HG03457 (cell line): ENCODE data around the gene SUPT6H.
"Not testable (repeated sequence)": the region's sequence is repeated elsewhere in the genome, so short reads cannot be mapped to it uniquely, and the experiment has no call there.

Experiments
- ATAC-seq: cut with Tn5 transposase; IDR thresholded peaks from one replicate; pipeline ENCODE4 v1.9.1; 2021; ENCODE audit warnings: moderate number of reproducible peaks; ENCODE audit not compliant: unreplicated experiment

Gene SUPT6H

GRCh38 chr17:28717578-28718332, 55.8 kb downstream of the SUPT6H start, which contains the start of gene RAB34:
RAB34 (minus strand) TSS chr17:28717868; CDS start chr17:28717266, 602 bp downstream.
- no peak for ATAC-seq

- ATAC-seq, result no peak
These were observed 56.5 kb downstream of the SUPT6H start for GRCh38 chr17:28718333-28719020.

- no peak for ATAC-seq
These were observed 57.0 kb downstream of the SUPT6H start for GRCh38 chr17:28719021-28719433.

- no peak for ATAC-seq
These were observed 58.4 kb downstream of the SUPT6H start for GRCh38 chr17:28720247-28720996.

GRCh38 chr17:28720997-28721329, 59.0 kb downstream of the SUPT6H start:
- ATAC-seq, result not testable (repeated sequence)

- no peak for ATAC-seq
These were observed 60.6 kb downstream of the SUPT6H start for GRCh38 chr17:28722417-28723158.

GRCh38 chr17:28723159-28723835, 61.3 kb downstream of the SUPT6H start:
- ATAC-seq, result no peak

GRCh38 chr17:28723836-28724499, 62.0 kb downstream of the SUPT6H start:
- not testable (repeated sequence) for ATAC-seq

- ATAC-seq, result no peak
These were observed 62.6 kb downstream of the SUPT6H start for GRCh38 chr17:28724500-28725165.

GRCh38 chr17:28725166-28725659, 63.2 kb downstream of the SUPT6H start:
- no peak for ATAC-seq

GRCh38 chr17:28725660-28726225, 63.7 kb downstream of the SUPT6H start:
- no peak for ATAC-seq

- no peak for ATAC-seq
These were observed 64.2 kb downstream of the SUPT6H start, which contains the start of gene TLCD1 for GRCh38 chr17:28726226-28726626. TLCD1 (minus strand) TSS chr17:28726233; CDS start chr17:28726097, 136 bp downstream.

- peak; percentile 31 for ATAC-seq
These were observed 64.9 kb downstream of the SUPT6H start for GRCh38 chr17:28726627-28727491.

GRCh38 chr17:28728364-28729200, 66.6 kb downstream of the SUPT6H start, which contains the start of gene NEK8:
NEK8 (plus strand) TSS chr17:28728788; CDS start chr17:28728814, 26 bp downstream.
- ATAC-seq, result peak; percentile 32

- no peak for ATAC-seq
These were observed 67.9 kb downstream of the SUPT6H start for GRCh38 chr17:28729950-28730330.

GRCh38 chr17:28733346-28733745, 71.3 kb downstream of the SUPT6H start:
- no peak for ATAC-seq
